ENCODE data around the gene TBC1D10B.

DNA sequence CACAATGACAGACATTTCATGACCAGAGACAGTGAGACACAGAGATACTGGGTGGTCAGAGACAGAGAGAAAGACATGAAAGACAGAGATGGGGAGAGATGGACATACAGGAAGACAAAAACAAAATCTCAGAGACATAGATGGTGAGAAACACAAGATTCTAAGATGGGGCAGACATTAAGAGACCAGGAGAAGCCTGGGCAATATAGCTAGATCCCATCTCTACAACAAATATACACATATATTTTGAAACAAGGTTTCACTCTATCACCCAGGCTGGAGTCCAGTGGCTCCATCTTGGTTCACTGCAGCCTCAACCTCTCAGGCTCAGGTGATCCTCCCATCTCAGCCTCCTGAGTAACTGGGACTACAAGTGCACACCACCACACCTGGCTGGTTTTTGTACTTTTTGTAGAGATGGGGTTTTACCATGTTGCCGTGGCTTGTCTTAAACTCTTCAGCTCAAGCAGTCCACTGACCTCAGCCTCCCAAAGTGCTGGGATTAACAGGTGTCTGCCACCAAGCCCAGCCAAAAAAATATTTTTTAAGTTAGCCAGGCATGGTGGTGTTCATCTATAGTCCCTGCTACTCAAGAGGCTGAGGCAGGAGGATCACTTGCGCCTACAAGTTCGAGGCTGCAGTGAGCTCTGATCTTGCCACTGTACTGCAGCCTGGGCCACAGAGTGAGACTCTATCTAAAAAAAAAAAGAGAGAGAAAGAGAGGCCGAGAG, 9.9 kb upstream of the TBC1D10B start:
- TF ChIP-seq, protein P1, sequence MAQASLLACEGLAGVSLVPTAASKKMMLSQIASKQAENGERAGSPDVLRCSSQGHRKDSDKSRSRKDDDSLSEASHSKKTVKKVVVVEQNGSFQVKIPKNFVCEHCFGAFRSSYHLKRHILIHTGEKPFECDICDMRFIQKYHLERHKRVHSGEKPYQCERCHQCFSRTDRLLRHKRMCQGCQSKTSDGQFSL (CRISPR knock-in tag; IDR thresholded peaks at IDR 0.05) = no peak
- TF ChIP-seq, protein P1 (tag; IDR thresholded peaks at IDR 0.05) = no peak
- TF ChIP-seq EZH2 (IDR thresholded peaks at IDR 0.05; ENCODE audit: borderline replicate concordance, low read depth, low read length) = no peak
- TF ChIP-seq RBBP5 (IDR thresholded peaks at IDR 0.05; ENCODE audit: borderline replicate concordance, insufficient read depth, low read length, poor library complexity, severe bottlenecking) = no peak
- no peak for TF ChIP-seq JUN (IDR thresholded peaks at IDR 0.05; ENCODE audit: borderline replicate concordance, low read depth, low read length)
- no peak for TF ChIP-seq JUN (CRISPR knock-in tag; IDR thresholded peaks at IDR 0.05; ENCODE audit: borderline replicate concordance)
- no peak for TF ChIP-seq ZNF175 (CRISPR knock-in tag; IDR thresholded peaks at IDR 0.05; ENCODE audit: low read depth)
- TF ChIP-seq, protein P2, sequence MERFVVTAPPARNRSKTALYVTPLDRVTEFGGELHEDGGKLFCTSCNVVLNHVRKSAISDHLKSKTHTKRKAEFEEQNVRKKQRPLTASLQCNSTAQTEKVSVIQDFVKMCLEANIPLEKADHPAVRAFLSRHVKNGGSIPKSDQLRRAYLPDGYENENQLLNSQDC (CRISPR knock-in tag; IDR thresholded peaks at IDR 0.05) = no peak
- TF ChIP-seq RBM39 (optimal IDR thresholded peaks at IDR 0.05; ENCODE audit: low read depth, low read length) = no peak
- no peak for TF ChIP-seq SRSF1 (IDR thresholded peaks at IDR 0.05; ENCODE audit: low read depth, low read length)
- no peak for TF ChIP-seq STAG1 (CRISPR knock-in tag; IDR thresholded peaks at IDR 0.05; ENCODE audit: borderline replicate concordance)
- TF ChIP-seq ZC3H4 (CRISPR knock-in tag; IDR thresholded peaks at IDR 0.05; ENCODE audit: borderline replicate concordance) = no peak
- TF ChIP-seq ZKSCAN8 (CRISPR knock-in tag; IDR thresholded peaks at IDR 0.05) = no peak
- TF ChIP-seq FOXJ3 (CRISPR knock-in tag; IDR thresholded peaks at IDR 0.05) = no peak
- TF ChIP-seq RBM22 (IDR thresholded peaks at IDR 0.05; ENCODE audit: low read depth, low read length, poor library complexity, severe bottlenecking) = no peak

All from K562 (cell line).